ENCODE results near the gene CLMN. TPM values are rescaled to one million over a fixed set of nuclear protein-coding genes. Genes with fewer than 3 reads are reported as not detected.

The CLMN gene
- total and polyA plus RNA-seq, 2 experiments from 2014 or later, result 15.7 to 40.0 TPM

DNA sequence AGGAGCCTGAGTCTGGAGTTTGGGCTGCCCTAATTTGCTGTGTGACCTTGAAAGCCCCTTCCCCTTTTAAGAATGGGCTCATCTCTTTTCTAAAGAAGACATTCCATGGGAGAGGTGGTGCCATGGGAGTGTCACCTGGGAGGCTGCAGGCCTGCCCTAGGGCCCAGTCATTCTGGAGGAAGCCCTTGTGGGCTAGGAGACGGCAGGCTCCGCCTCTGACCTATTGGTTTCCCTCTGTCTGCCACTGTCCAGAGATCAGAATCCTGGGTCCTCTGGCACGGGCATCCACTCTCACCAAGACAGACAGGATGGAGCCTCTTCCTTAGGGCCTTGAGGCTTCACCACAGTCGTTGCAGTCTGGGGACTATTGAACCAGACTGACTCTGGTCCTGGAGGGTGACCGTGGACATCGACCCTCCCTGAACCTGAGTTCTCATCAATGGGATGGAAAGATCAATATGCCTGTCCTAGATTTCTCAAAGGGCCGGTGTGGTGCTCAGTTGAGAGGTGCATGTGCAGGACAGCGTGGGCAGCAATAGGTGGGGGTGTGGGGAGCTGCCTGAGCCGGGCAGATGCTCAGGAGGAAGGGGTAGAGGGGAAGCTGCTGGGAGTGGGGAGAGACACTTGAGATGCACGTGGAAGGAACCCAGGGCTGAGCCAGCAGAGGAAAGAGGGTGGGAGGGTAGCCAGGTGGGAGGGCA is 12.2 kb upstream of the CLMN start:
- 80% methylated on average over 10 of the region's 10 CpGs for WGBS (ENCODE audit: low lambda C conversion rate, missing lambda C conversion rate)
- Histone ChIP-seq H3K36me3 (replicated peaks; ENCODE audit: insufficient read depth, low read depth) (no peaks in the 10 kb centered on the region), H3K4me2 (no peak overlapping the region), H3K9me2 (replicated peaks; ENCODE audit: insufficient read depth) (no peaks in the 10 kb centered on the region), H3K4me3 (no peak overlapping the region), H3K27ac (no peak overlapping the region), H3K79me2 (no peaks in the 10 kb centered on the region), H2AFZ (no peak overlapping the region), H3K4me1 (ENCODE audit: insufficient read depth) (no peaks in the 10 kb centered on the region), H3K27me3 (no peaks in the 10 kb centered on the region), H4K20me1 (ENCODE audit: insufficient read depth, poor library complexity, severe bottlenecking) (no peaks in the 10 kb centered on the region), H3K9me3 (ENCODE audit: low read depth) (no peaks in the 10 kb centered on the region)
- DNase-seq (ENCODE audit: low spot score), result no peak
- no peak for TF ChIP-seq EZH2 (IDR thresholded peaks at IDR 0.05; ENCODE audit: borderline replicate concordance)
- TF ChIP-seq, protein P1, sequence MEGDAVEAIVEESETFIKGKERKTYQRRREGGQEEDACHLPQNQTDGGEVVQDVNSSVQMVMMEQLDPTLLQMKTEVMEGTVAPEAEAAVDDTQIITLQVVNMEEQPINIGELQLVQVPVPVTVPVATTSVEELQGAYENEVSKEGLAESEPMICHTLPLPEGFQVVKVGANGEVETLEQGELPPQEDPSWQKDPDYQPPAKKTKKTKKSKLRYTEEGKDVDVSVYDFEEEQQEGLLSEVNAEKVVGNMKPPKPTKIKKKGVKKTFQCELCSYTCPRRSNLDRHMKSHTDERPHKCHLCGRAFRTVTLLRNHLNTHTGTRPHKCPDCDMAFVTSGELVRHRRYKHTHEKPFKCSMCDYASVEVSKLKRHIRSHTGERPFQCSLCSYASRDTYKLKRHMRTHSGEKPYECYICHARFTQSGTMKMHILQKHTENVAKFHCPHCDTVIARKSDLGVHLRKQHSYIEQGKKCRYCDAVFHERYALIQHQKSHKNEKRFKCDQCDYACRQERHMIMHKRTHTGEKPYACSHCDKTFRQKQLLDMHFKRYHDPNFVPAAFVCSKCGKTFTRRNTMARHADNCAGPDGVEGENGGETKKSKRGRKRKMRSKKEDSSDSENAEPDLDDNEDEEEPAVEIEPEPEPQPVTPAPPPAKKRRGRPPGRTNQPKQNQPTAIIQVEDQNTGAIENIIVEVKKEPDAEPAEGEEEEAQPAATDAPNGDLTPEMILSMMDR (IDR thresholded peaks at IDR 0.05; ENCODE audit: poor library complexity), result no peak
- no peak for TF ChIP-seq EZH2phosphoT487 (IDR thresholded peaks at IDR 0.05; ENCODE audit: low read depth, severe bottlenecking, unreplicated experiment)

DNA sequence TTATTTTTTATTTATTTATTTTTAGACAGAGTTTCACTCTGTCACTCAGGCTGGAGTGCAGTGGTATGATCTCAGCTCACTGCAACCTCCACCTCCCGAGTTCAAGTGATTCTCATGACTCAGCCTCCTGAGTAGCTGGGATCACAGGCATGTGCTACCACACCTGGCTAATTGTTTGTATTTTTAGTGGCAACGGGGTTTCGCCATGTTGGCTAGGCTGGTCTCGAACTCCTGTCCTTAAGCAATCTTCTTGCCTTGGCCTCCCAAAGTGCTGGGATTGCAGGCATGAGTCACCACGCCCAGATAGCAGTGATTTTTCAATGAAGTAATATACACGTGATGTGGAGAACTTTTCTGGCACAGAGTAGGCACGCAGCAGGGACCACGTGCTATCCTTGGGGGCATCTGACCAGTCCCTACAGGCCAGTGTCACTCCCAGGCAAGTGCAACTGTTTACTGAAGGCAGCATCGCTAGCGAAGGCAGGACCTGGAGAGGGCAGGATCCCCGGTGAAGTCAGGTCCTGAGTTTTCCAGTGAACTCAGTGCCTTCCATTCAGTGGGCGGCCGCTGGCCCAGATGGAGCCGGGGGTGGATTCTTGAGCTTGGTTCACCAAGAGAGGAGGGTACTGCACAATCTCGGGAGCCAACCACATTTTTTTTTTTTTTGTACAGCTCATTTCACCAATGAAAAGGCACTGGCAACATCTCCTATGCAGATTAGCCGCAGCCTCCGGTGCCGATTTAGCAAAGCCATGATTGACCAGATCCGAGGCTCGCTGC is 11.1 kb upstream of the CLMN start:
- no peaks in the 10 kb centered on the region for H3K79me2 ChIP-seq
- no peak overlapping the region for H2AFZ ChIP-seq
- no peak overlapping the region for H3K4me2 ChIP-seq
- no peaks in the 10 kb centered on the region for H3K9me2 ChIP-seq (replicated peaks; ENCODE audit: insufficient read depth)
- H3K4me1 ChIP-seq (ENCODE audit: insufficient read depth), result no peaks in the 10 kb centered on the region
- no peaks in the 10 kb centered on the region for H3K36me3 ChIP-seq (replicated peaks; ENCODE audit: insufficient read depth, low read depth)
- H3K27me3 ChIP-seq, result no peaks in the 10 kb centered on the region
- no peaks in the 10 kb centered on the region for H4K20me1 ChIP-seq (ENCODE audit: insufficient read depth, poor library complexity, severe bottlenecking)
- TF ChIP-seq, protein P1 (IDR thresholded peaks at IDR 0.05; ENCODE audit: poor library complexity), result no peak
- TF ChIP-seq EZH2phosphoT487 (IDR thresholded peaks at IDR 0.05; ENCODE audit: low read depth, severe bottlenecking, unreplicated experiment) (no peak), EZH2 (IDR thresholded peaks at IDR 0.05; ENCODE audit: borderline replicate concordance) (no peak)
- DNase-seq (ENCODE audit: low spot score), result no peak
- 91% methylated on average over 20 of the region's 20 CpGs for WGBS (ENCODE audit: low lambda C conversion rate, missing lambda C conversion rate)
- H3K27ac ChIP-seq, result no peak overlapping the region
- H3K4me3 ChIP-seq, result no peak overlapping the region
- no peaks in the 10 kb centered on the region for H3K9me3 ChIP-seq (ENCODE audit: low read depth)

DNA sequence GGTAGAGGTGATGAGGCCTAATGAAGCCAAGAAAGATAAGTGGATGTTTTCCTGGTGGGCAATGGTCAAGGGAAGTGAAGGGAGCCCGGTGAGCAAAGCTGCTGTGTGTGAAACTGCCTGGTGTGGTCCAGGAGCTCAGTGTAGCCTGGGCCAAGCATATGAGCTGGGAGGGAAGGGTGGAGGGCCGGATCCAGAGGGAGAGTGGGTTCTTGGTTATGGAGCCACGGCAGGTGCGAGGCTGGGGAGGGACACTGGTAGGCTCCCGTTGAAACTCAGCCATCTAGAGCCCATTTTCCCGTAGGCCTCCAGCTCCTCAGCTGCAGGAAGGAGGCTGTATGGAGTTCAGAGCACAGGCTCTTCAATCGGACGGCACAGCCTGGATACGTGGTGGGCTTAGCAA is 10.2 kb upstream of the CLMN start:
- Histone ChIP-seq H3K4me2 (no peak overlapping the region), H3K36me3 (replicated peaks; ENCODE audit: insufficient read depth, low read depth) (no peaks in the 10 kb centered on the region), H3K9me2 (replicated peaks; ENCODE audit: insufficient read depth) (no peaks in the 10 kb centered on the region), H3K27me3 (no peaks in the 10 kb centered on the region), H4K20me1 (ENCODE audit: insufficient read depth, poor library complexity, severe bottlenecking) (no peaks in the 10 kb centered on the region), H3K4me1 (ENCODE audit: insufficient read depth) (no peaks in the 10 kb centered on the region), H3K4me3 (no peak overlapping the region), H2AFZ (no peak overlapping the region), H3K79me2 (no peaks in the 10 kb centered on the region), H3K27ac (no peak overlapping the region), H3K9me3 (ENCODE audit: low read depth) (no peaks in the 10 kb centered on the region)
- WGBS (ENCODE audit: low lambda C conversion rate, missing lambda C conversion rate), result 98% methylated on average over 9 of the region's 9 CpGs
- TF ChIP-seq, protein P1 (IDR thresholded peaks at IDR 0.05; ENCODE audit: poor library complexity), result no peak
- TF ChIP-seq EZH2 (IDR thresholded peaks at IDR 0.05; ENCODE audit: borderline replicate concordance) (no peak), EZH2phosphoT487 (IDR thresholded peaks at IDR 0.05; ENCODE audit: low read depth, severe bottlenecking, unreplicated experiment) (no peak)
- no peak for DNase-seq (ENCODE audit: low spot score)
